ENCODE results near the gene PRKD2.

Gene PRKD2

DNA sequence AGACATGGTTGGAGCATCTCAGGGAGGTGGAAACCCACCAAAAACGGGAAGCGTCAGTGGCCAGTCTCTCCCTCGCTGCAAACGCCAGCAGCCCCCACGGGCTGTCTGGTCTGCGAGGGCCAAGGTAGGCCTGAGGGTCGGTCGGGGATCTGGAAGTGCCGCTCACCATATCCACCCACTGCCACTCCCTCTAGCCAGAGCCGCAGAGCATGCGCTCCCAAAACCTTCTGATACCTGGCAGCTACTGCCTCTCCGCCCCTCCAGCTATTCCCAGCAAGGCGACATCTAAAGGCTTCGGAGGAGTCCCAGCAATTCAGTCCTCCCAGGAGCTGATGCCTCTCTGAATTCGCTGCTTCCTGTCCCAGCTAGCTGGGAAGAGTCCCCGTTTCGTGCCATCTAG is 24.5 kb upstream of the PRKD2 start:
- DNase-seq (ENCODE audit: low read depth in 2 of 2): no peak

DNA sequence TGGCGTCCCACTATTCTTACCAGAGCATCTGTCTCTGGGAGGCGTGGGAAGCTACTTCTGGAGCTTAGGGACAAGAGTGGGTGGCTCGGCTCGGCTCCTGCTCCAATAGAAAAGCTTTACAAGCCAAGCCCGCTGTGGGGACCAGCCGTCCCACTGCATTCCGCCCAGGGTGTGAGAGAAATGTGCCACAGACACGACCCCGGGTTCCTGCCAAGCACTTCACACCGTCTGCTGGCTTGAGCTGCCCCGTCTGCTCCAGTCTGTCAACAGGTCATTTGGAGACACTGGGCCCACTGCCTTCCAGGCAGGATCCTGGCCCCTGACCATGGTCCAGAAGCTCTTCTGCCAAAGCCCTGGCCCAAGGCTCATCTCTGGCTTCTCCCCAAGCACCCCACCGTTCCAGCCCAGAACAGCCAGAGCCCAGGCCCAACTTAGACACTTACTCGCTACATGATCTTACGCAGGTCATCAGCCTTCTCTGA is 22.4 kb upstream of the PRKD2 start:
- DNase-seq (ENCODE audit: low read depth in 2 of 2): no peak

DNA sequence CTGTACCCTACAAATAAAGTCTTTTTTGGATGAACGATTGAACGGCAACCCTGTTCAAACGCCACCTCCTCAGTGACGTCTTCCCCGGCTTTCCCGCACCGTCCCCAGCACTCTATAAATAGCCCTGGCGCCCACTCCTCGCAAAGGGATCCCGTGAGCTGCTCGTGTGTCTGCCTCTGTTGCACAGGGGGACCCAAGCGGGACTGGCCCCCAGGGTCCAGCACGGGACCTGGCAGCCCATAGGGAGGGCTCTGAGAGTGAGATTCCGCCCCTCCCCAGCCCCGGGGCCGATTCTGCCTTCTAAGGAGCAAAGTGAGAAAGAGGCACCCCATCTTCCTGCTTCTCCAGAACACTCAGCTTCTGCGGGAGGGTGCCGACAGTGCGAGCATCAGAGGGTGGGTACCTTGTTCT is 20.9 kb upstream of the PRKD2 start:
- no peak for DNase-seq (ENCODE audit: low read depth in 2 of 2)

DNA sequence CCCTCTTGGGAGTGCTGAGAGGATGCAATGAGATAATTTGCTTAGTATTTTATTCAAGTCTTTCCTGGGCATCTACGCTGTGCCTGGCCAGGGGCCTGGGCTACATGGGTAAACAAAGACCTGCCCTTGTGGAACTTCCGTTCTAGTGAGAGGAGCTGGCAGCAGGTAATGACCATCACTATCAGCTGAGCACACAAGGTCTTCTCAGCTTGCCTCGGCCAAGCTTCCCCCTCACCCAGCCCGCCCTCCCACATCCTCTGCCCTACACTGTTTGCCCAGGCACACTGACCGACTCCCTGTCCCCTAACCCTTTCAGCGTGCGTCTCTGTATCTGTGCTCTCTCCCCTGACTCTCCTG is 20.4 kb upstream of the PRKD2 start:
- DNase-seq (ENCODE audit: low read depth in 2 of 2): no peak

DNA sequence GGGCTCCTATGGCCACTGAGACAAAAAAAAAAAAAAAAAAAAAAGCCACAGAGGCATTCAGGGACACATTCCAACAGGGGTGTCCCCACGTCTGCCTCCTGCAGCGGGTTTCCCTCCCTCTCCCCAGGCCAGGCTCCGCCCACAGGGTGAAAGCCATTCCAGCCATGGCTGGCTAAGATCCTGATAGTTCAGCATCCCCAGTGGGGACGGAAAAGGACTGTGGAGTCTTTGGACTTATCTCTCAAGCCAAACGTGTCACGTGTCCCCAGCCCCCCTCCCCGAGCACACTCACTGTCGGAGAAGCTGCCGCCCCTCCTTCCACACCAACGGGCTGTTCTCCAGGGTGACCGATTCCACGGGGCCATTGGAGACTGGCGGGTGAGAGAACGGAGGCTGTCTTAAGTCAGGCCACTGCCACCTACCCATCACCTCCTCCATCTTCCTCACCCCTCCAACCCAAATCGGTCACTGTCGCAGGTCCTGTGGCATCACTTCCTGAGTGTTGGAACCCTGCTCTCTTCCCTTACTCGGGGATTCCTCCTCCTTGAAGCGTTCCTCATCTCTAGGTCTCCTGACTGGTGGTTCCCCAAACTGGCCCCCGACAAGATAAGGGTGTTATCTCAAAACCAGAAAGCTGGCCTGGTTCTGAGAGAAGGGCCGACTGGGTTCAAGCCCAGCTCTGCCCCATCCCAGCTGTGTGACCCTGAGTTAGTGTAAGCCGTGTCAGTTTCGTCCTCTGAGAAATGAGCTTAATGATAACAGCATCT is 19.8 kb upstream of the PRKD2 start:
- DNase-seq (ENCODE audit: low read depth in 2 of 2): no peak

DNA sequence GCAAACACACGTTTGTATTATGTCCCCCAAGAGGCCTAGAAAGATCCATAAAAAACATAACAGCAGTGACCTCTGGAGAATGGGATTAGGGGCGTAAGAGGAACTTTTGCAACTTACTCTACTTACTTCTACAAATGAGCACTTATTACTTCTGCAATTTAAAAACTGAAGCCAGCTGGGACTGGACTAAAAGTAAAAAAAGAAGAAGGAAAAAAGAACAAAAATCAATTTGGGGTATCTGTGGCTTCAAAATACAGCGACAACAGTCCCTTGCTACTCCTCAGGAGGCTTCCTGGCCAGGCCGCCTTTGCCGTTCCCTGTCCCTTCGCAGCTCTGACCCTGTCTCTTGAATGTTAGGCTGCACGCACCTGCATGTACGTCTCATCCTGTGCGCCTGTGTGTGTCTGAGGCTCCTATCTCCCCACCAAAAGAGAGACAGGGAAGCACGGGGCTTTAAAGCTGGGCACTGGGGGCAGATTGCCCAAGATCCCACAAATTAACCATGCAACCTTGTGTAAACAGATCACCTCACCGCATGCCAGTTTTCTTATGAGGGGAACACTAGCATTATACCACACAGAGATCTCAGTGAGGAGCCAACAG is 16.9 kb upstream of the PRKD2 start:
- no peak for DNase-seq (ENCODE audit: low read depth in 2 of 2)

DNA sequence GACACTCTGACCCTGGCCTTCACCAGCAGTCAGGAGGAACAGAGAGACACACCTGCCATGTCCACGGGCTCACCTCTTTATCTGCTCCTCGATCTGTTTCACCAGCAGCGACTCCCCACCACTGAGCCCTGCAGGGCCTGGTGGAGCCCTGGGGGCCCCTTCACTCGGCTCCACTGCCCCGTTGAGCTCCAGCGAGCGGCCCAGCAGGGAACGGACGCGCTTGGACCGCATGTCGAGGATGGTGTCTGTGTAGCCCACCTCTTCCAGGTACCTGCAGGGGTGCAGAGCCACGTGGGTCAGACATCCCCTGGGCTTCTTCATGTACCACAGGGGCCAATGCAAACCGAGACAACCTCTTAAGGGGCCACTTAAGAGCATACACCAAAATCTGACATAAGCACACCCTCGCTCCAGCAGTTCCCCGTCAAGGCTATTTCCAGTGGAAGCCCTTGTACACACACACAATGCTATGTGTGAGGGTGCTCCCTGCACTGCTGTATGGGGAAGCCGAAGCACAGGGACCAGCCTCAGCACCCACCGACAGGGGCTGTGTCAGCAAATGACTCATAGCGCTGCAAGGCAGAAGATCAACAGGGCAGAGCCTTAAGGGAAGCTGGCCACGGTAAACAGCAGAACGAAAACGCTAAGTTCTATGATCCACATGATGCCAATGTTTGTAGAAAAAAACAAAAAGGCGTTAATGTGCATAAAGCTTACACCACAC is 16.2 kb upstream of the PRKD2 start:
- DNase-seq (ENCODE audit: low read depth in 2 of 2): no peak

DNA sequence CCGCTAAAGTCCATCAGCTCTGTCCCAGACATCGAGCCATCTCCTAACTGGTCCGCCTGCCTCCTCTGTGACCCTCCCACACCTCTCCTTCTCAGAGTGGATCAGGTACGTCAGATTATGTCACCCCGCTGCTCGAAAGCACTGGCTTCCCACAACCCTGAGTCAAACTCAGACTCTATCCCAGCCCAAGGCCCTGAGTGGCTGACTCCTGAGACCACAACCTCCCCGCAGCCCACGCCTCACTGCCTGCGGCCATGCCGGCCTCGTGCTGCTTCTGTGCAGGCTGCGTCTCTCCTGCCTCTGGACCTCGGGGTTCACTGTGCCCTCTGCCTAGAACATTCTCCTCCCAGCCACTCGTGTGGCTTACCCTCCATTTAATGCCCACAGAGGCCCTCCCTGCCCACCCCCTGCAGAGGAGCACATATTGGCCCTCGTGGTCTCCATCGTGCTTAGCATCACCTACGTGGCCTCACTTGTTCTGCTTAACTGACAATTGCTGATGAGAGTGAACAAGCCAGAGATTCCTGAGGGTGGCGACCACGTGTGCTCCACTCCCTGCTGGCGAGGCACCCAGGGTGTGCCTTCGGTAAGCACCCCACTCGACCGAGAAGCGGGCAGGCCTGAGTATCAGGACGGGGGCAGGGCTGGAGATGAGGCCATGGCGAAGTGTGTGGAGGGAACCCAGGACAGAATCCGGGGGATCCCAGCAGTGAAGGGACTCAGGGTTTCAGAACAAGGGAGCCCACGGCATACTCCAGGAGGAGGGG is 15.4 kb upstream of the PRKD2 start:
- no peak for DNase-seq (ENCODE audit: low read depth in 2 of 2)

DNA sequence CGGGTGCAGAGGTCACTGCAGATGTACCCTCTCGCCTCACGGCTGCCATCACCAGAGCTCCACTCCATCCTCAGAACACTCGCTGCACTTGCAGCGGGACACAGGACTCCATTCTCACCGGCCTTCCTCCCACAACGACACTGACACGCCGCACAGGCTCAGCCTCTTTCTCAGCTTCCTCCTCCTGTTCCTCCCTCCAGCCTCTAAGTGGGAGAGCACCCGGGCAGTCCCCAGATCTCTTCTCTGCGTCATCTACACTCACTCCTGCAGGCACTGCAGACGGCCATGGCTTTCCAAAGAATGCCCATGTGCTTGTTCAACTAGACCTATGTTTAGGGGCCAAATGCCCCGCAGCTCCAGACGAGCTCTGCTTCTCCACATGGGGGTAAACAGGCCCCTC is 14.7 kb upstream of the PRKD2 start:
- no peak for DNase-seq (ENCODE audit: low read depth in 2 of 2)

DNA sequence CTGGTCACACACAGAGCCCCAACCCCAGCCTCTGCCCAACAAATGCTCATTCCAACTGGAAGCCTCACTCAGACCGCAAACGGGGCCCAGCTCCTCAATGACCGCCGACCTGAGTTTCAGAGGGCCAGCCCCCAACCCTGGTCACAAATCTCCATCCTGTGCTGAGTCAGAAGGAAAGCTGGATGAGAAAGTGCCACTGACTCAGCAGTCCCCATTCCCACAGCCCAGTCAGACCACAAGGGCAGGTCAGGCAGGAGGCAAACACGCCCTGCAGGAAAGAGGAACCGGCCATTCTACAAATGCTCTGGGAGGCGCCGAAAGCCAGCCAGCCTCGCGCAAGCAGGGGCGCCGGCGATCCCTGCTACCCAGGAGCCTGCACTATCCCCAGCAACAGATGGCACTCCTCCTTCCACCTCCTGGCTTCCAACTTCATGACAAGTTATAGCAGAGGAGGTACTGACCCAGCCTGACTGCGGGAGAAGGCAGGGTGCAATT is 14.1 kb upstream of the PRKD2 start:
- DNase-seq (ENCODE audit: low read depth in 2 of 2): no peak

DNA sequence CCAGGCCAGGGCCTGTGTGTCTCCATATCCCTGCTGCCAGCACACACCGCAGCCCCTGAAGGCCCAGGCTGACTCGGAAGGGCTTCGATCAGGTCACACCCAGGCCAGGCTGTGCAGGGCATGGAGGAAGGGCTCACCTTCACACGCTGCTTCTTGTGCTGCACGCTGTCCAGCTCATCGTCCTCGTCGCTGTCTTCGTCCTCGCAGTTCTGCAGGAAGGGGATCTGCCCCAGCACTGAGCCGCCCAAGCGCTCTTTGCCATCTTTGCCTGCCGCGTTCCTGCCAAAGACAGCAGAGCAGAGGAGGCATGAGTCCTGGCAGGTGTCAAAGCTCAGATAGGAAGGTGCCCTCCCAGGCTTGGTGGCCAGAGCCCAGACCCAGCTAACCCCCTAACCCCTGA is 13.7 kb upstream of the PRKD2 start:
- no peak for DNase-seq (ENCODE audit: low read depth in 2 of 2)

DNA sequence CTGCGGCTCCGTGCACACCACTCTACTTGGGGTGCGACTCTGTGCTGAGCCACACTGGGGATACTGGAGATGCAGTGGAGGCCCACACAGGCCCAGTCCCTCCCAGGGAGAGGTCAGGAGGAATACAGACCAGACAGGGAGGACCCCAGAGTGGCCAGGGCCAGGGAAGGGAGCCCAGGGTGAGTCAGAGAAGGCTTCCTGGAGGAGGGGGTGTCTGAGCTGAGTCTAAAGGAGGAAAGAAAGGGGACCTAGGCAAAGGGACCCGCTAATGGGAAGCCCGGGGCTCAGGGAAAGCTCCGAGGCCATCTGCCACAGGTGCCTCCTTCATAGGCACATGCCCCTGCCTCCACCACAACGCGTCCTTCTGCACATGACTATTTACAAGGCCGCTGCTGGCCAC is 13.3 kb upstream of the PRKD2 start:
- no peak for DNase-seq (ENCODE audit: low read depth in 2 of 2)

DNA sequence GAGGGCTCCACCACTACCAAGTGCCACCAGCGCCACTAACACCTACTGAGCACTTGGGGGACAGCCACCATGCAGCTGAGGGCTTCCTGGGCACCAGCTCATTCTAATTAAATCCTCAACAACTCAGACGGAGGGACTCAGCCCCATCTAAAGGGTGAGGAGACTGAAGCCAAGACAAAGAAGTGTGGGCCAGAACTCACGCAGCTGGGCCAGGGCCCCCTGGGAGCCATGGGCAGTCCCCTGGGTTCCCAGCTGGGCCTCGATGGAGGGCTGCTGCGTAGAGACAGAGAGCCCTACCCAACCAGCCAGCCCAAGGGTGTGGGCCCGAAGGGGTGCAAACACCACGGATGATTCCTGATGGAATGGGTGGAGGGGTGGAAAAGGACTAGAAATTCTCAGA is 12.8 kb upstream of the PRKD2 start:
- DNase-seq (ENCODE audit: low read depth in 2 of 2): no peak

DNA sequence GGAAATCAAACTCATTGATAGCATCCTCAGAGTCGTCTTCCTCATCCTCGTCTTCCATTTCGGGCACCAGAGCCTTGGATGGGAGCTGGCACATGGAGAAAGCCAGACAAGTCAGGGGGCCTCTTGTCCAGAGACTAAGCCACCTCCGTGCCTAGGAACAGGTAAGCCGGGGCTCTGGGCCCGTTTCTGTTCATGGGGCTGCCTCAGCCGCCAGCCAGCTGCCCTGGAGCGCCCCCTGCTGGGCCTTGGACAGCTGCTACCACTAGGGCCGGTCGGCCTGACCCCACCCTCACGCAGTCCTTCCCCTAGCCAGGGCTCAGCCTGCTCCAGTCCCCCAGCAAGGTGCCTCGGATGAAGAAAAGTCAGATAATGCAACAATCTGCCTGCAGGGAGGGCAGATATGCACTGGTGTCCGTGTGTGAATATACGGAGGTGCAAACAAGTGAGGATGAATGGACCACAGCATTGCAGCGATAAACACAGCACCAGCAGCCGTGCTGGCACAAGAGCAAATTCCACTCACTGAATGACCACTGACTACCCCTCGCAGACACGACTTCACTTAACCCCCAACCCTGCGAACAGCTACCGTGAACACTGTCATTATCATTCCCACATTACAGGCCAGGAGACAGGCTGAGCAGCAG is 11.9 kb upstream of the PRKD2 start:
- no peak for DNase-seq (ENCODE audit: low read depth in 2 of 2)

DNA sequence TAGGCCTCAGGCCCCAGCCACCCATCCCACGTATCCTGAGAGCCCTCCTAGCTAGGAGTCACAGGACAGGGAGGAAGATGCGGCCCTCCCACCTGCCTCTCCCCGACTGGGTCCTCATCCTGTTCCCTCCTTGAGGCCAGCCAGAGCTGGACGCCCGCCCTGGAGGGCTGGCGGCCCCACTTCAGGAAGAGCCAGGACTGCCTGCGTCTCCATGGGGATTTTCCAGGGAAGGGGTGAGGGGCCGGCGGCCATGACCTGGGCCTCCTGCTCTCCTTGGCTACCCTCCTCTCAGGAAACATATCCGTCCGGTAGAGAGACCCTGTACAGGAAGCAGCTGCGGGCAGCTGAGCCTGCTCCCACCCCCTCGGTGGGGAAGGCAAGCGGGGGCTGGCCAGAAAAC is 11.3 kb upstream of the PRKD2 start:
- no peak for DNase-seq (ENCODE audit: low read depth in 2 of 2)

DNA sequence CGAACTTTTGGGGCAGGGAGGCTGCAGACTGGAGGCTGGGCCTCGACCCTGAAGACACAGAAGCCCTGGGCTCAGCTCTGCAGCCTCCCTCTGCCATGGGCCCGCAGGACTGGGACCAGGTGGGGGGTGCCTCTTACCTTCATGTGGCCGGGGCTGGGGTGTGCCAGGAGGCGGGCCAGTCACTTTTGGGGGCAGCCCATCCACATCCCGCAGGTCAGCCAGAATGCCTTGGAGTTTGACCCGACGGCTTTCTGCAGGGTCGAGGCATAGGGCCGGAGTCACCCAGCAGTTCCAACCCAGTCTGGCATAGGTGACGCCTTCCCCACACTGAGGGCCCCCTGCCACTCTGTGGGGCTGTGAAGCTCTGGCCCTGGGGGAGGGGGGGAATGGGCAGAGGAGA is 10.8 kb upstream of the PRKD2 start:
- no peak for DNase-seq (ENCODE audit: low read depth in 2 of 2)

DNA sequence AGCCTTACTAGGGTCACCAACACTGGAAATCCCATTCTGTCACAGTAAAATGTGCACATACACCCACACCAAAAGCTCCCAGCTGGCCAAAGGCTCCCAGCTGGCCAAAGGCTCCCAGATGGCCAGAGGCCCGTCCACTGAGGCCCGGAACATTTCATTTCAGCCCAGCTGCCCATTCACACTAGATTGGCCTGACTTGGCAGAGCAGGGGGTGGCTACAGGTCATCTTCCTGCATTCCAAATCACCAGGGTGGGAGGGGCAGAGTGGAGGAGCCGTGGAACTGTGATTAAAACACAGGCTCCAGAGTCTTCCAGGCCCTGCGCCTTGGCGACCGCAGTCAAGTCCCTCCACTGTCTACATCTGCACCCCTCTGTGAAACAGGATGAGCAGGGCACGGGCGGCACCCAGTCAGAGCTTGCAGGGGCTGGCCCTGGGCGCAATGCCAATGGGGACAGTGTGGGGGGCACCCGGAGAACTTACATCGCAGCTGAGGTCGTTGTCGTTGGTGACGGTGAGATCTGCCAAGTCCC is 10.1 kb upstream of the PRKD2 start:
- DNase-seq (ENCODE audit: low read depth in 2 of 2): no peak

DNA sequence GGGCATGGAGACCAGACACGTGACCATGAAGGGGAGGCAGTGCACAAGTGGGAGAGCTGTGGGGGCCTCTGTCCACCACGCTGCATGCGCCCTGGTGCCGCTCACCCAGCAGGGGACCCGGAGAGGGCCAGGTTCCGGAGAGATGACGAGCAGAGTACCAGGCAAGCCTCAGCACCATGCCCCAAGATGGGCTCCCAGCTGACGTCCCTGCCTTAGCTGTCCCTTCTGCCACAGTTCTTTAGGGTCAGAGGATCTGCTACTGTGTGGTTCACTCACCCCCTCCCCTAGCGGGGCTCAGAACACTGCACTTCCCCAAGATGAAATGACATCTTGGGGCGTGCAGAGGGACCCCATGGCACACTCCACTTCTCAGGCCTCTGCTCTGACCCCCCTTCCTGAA is 9.6 kb upstream of the PRKD2 start:
- no peak for DNase-seq (ENCODE audit: low read depth in 2 of 2)

DNA sequence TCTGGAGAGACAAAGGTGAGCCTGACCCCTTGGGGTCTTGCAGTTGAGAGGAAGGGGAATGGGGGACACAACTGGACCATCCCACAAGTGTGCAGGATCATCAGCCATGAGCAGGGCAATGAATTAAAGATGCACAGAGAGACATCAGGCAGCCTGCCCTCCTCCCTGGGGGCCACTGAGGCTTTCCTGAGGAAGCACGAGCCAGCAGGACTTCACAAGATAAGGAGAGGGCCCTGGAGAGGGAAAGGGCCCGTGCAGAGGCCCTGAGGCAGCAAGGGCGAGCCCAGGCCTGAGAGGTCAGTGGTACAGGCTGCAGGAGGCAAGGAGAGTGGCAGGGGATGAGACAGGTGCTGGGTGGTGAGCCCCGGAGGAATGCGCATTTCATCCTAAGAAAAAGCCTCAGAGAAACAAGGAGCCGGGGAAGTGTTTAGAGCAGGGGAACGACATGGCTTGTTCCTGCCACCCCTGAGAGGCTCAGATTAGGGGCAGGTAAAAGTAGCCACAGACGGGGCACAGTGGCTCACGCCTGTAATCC is 9.0 kb upstream of the PRKD2 start:
- no peak for DNase-seq (ENCODE audit: low read depth in 2 of 2)

DNA sequence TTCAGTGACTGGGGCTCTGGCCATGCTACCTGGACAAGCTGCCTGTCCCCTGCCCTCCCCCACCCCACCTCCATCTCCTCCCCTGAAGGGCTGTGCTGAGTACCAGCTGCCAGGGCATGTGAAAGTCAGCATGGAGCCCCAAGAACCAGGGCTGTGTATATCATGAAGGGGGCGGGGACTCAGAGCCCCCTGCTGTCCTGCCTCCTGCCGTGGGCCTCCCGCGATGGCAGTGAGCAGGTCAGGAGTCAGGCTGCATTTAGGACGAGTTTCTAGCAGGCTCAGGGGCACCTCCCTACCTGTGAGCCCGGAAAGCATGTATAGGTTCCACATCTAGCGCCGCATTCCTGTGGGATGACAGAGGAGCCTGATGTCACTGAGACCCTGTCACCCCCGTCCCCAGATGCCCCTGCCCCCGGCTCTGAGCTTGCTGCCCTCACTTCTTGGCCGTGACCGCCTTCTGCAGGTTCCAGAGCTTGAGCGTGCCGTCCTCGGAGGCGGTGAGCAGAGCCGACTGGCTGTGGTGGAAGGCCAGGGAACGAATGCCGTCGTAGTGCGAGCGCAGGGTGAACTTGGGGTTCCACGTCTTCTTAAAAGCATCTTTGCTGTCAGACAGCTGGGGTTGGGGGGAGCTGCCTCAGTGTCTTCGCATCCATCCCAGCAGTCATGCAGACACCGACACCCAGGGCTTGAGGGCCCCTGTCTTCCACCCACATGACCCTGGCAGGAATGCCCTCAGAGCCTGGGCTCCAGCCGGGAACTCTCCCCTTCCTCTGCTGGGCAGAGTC is 8.3 kb upstream of the PRKD2 start:
- DNase-seq (ENCODE audit: low read depth in 2 of 2): no peak

Measured in fibroblast of skin of left biceps (primary cell).